Activated T-helper 1 cell treated with anti-CD3 and anti-CD28 coated beads, Interleukin-2, amount 50 U/mL, for 16 hours (primary cell): ENCODE measurements around the gene LSM6.

Experiments
- DNase-seq, 2 donors: peaks; one replicate each; pipeline ENCODE4 v3.0.0-alpha.2; 2020; ENCODE audit warnings: low read depth in 1 of 2, low spot score in 1 of 2

LSM6 gene

DNA sequence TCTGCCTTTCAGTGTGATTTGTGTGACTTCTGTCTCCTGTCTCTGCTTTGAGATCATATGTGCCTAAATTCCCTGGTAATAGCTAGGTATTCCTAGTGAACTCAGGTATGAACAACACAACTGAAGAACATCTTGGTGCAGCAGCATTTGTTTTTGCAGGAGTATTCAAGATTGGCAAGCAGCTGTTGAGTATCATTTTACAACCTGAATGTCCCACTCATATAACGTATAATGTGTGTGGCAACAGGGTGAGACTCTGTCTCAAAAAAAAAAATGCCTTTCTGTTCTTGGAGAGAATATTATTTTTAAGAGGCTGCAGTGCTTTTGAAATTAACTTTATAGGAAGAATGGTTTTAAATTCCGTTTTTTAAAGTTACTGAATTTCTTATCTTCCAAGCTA is 7.7 kb downstream of the LSM6 start:
- no peak for DNase-seq

DNA sequence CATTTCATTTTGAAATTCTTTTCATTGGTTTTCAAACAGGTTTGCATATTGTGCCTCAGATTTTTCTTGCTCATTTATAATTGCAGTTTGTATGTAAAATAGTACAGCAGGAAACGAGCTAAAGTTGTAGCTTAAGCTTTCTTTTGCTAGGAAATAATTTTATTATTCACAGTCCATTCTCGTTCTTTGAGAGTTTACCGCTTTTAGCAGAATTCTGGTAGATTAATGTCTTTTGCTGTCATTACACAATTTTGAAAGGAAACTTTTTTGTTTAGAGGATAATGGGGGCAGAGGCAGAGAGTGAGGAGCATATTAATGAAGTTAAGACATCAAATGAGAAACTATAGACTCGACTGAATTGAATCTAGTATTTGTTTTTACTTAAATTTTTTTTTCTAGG is 10.5 kb downstream of the LSM6 start:
- no peak for DNase-seq

- DNase-seq, result no peak
Observed at GRCh38 chr4:146186596-146186995, 11.1 kb downstream of the LSM6 start.

DNA sequence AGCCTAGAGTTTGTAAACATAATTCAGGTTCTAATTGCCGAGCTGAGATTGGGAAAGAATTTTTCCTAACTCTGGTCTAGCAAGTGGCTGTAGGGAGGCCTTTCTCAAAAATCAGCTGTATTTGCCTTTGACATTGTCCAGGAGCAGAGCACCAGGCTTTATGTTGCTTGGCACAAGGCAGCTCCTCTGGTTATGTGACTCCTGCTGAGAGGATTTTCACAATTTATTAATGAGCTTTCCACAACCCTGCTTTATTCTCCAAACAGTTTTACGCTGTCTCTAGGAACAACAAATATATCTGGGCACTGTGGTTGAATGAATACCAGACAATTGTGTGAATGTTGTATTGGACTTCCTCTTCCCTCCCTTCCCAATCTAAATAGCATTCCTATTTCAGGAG is 14.9 kb downstream of the LSM6 start:
- DNase-seq, result no peak

DNA sequence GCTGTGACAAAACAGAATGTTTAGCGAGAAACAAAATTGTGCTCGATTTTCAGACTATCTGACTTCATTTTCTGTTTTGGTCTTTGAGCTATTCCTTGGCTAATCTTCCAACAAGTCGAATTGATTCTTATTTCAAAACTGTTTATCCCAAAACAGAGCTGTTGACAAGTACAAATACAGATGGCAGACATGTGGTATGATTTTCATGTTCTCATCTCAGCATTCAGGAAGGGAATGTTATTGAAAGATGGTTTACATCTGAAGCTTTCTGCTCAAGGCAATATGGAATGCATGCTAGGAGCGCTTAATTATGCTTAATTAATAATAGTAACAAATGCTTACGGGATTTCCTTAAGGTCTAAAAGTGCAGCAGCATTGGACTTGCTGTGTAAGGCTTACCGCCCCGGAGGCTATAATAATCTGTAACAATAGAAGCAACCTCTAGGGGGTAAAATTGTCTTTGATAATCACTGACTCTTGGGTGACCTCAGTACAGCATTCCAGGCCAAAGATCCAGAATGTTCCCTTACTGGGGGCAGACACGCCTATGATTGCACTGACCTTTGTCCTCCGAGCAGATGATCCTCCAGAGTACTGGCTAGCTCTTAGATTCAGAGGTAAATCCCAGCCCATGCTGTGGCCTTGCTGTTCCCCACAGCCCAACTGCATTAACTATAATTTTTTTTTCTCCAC is 16.4 kb downstream of the LSM6 start:
- no peak for DNase-seq

GRCh38 chr4:146193628-146194027 is 18.1 kb downstream of the LSM6 start:
- DNase-seq, result no peak

- no peak for DNase-seq
Observed at GRCh38 chr4:146194212-146194611, 18.7 kb downstream of the LSM6 start.

DNA sequence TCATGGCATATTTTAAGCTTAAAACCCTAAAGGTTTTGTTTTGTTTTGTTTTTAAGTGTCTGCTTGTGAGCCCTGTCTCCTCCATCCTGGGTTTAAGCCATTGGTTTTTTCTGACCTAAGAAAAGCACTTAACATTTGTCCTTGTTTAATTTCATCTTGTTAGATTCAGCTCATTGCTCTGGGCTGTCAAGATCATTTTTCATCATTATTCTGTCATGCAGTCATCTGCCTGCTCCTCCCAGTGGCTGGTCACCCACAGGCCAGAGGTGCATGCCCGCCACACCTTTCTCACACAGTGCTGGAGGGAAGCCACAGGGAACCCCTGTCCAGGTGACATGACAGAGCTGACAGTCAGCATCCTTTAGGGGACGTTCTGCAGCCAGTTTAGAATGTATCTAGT is 27.1 kb downstream of the LSM6 start:
- no peak for DNase-seq

DNA sequence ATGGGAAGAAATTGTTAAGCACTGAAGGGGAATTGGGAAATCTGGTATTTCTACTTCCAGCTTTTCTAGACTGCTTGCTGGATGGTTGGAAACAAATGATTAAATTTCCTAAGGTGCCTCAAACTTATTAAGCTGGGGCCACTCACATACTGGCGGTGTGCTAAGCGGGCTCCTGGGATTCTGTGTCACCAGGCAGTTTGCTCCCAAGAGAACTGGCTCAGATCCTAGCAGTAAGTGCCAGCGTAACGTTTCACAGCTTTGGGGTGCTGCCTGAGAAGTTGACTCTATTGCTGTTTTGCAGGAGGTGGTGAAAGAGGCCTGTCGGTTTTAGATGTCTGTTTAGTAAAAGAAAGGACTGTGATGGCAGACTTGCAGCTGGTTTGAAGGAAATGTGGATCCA is 31.9 kb downstream of the LSM6 start:
- DNase-seq, result no peak

DNA sequence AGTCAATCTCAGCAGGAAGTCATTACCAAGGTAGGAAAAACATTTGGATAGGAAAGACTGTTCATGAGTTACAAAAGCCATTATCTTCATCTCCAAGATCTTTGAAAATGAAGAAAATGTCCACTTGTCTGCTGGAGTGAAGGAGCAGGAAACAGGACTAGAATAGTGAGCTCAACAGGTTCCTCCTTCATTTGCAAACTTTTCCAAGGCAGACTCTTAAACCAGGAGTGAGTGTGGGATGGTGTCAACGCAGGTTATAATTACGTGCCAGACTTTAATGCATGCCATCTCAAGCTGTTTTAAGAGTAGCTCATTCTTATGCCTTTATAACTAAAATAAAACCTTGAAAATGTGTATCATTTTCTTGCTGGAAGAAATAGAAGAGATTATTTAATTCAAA is 35.4 kb downstream of the LSM6 start:
- DNase-seq, result no peak

GRCh38 chr4:146211440-146211839 is 35.9 kb downstream of the LSM6 start:
- DNase-seq, result no peak

- no peak for DNase-seq
Observed at GRCh38 chr4:146212781-146213180, 37.3 kb downstream of the LSM6 start.

GRCh38 chr4:146214238-146214637 is 38.7 kb downstream of the LSM6 start, which contains the start of gene REELD1:
TSS of gene REELD1 (plus strand) at chr4:146214538. CDS start at chr4:146216953, 2,415 bp downstream.
- no peak for DNase-seq

GRCh38 chr4:146222313-146222712 is 46.8 kb downstream of the LSM6 start:
- no peak for DNase-seq

GRCh38 chr4:146224326-146224966 is 48.9 kb downstream of the LSM6 start:
- no peak for DNase-seq

- DNase-seq, result no peak
Observed at GRCh38 chr4:146229406-146229805, 53.9 kb downstream of the LSM6 start.

DNA sequence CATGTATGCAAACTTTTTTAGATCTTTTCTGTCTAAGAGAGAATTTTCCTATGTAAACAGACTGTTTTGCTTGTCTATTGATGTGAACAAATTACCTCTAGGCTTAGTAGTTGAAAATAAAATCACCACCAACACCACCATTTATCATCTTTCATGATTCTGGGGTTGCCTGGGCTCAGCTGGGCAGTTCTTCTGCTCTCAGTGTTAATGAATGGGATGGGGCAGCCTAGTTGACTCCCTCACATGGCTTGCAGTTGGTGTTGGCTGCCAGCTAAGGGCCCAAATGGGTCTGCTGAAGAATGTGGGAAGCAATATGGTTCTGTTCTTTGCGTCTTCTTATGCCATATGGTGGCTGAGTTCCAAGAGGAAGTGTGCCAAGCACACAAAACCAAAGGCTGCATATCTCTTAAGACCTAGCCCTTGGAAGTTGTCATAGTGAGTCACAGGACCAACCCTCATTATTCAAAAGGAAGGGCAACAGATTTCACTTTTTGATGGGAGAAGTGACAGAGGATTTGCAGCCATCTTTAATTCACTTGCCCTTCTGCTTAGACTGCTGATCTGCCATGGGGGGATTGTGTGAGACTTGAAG is 56.7 kb downstream of the LSM6 start:
- DNase-seq, result no peak

- no peak for DNase-seq
Observed at GRCh38 chr4:146235654-146236177, 60.2 kb downstream of the LSM6 start.

- no peak for DNase-seq
Observed at GRCh38 chr4:146236216-146236615, 60.7 kb downstream of the LSM6 start.

DNA sequence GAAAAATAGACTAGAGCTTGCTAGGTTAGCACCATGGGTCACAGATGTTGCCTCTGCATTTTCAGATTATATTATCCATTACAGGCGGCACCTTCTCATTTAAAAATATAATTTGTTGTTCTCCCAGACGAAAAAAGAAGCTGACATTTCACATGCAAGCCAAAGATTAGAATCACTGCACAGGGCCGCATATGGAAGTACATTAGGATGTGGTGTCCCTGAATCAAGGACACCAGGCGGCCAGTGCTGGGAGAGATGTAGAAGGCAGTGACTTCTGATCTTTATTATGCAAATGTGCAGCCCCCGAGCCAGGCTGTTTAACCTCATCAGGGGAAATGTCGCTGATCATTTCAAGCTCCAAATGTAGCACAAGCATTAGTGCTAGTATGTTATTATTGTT is 61.6 kb downstream of the LSM6 start:
- DNase-seq, result no peak

DNA sequence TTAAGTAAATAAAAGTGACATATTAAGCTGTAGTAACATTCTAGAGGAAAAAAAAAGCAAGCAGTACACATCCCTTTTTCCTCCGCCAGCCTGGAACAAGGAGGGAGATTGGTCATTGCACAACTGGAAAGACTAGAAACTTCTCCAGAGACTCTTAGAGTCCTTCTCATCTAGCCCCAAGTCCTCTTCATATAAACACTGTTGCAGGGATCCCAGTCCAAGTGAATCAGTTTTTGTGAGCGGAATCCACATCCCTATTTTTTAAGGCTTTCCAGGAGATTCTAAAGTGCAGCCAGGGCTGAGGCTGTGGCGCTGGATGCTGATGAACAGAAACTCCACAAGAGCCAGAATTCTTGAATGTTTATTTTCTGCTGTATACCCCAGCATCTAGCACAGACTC is 62.6 kb downstream of the LSM6 start:
- DNase-seq, result no peak
